Measurements from ENCODE around the gene DCST2. TPM values are rescaled to one million over a fixed set of nuclear protein-coding genes. Genes with fewer than 3 reads are reported as not detected.

Gene DCST2
- polyA plus RNA-seq, 1 donor from 2014 or later: 1.8 TPM

GRCh38 chr1:155010211-155010918 lies 23.2 kb downstream of the DCST2 start:
- no peak overlapping the region for H2AFZ ChIP-seq (ENCODE audit: low read depth, low read length)
- H3F3A ChIP-seq (ENCODE audit: insufficient read depth, low read length, poor library complexity, severe bottlenecking): no peaks in the 10 kb centered on the region
- no peaks in the 10 kb centered on the region for H3K27me3 ChIP-seq (ENCODE audit: insufficient read depth, low read depth, low read length)
- H3K9me2 ChIP-seq (ENCODE audit: insufficient read depth, low read length): no peaks in the 10 kb centered on the region
- H3K9ac ChIP-seq (ENCODE audit: low read length): no peak overlapping the region
- H3K9me3 ChIP-seq (ENCODE audit: low read length): no peaks in the 10 kb centered on the region
- H4K20me1 ChIP-seq (ENCODE audit: insufficient read depth): no peaks in the 10 kb centered on the region
- H3K79me2 ChIP-seq (replicated peaks; ENCODE audit: insufficient read depth, low read length): no peaks in the 10 kb centered on the region
- H3K27ac ChIP-seq (ENCODE audit: low read length): no peak overlapping the region
- H3K36me3 ChIP-seq (ENCODE audit: insufficient read depth, low read length): no peaks in the 10 kb centered on the region
- no peak for TF ChIP-seq POLR2AphosphoS5 (IDR thresholded peaks at IDR 0.05)
- TF ChIP-seq EP300 (conservative IDR thresholded peaks at IDR 0.05; ENCODE audit: poor library complexity, severe bottlenecking): no peak
- TF ChIP-seq TAF1 (IDR thresholded peaks at IDR 0.05; ENCODE audit: low read depth): no peak
- TF ChIP-seq RAD21 (conservative IDR thresholded peaks at IDR 0.05): no peak
- TF ChIP-seq SMC3 (conservative IDR thresholded peaks at IDR 0.05; ENCODE audit: poor library complexity): no peak
- TF ChIP-seq MXI1 (conservative IDR thresholded peaks at IDR 0.05; ENCODE audit: poor library complexity, severe bottlenecking): no peak
- no peak for TF ChIP-seq CTCF (IDR thresholded peaks at IDR 0.05; ENCODE audit: poor library complexity, severe bottlenecking)
- no peak for TF ChIP-seq EZH2 (IDR thresholded peaks at IDR 0.05; ENCODE audit: borderline replicate concordance, insufficient read depth, low read length, poor library complexity, severe bottlenecking)
- no peak for TF ChIP-seq REST (IDR thresholded peaks at IDR 0.05; ENCODE audit: borderline replicate concordance)
- no peak overlapping the region for H3K4me2 ChIP-seq (ENCODE audit: low read length)
- no peak overlapping the region for H3K4me3 ChIP-seq (ENCODE audit: low read length)

GRCh38 chr1:155009742-155010141 lies 23.8 kb downstream of the DCST2 start:
- Histone ChIP-seq H3K9me2 (ENCODE audit: insufficient read depth, low read length) (no peaks in the 10 kb centered on the region), H4K20me1 (ENCODE audit: insufficient read depth) (no peaks in the 10 kb centered on the region), H3K79me2 (replicated peaks; ENCODE audit: insufficient read depth, low read length) (no peaks in the 10 kb centered on the region), H3K9ac (ENCODE audit: low read length) (no peak overlapping the region), H3K9me3 (ENCODE audit: low read length) (no peaks in the 10 kb centered on the region), H2AFZ (ENCODE audit: low read depth, low read length) (no peak overlapping the region), H3K4me3 (ENCODE audit: low read length) (no peak overlapping the region), H3K36me3 (ENCODE audit: insufficient read depth, low read length) (no peaks in the 10 kb centered on the region), H3K27ac (ENCODE audit: low read length) (no peak overlapping the region), H3K4me2 (ENCODE audit: low read length) (no peak overlapping the region), H3K27me3 (ENCODE audit: insufficient read depth, low read depth, low read length) (no peaks in the 10 kb centered on the region), H3F3A (ENCODE audit: insufficient read depth, low read length, poor library complexity, severe bottlenecking) (no peaks in the 10 kb centered on the region)
- TF ChIP-seq RAD21 (conservative IDR thresholded peaks at IDR 0.05) (no peak), POLR2AphosphoS5 (IDR thresholded peaks at IDR 0.05) (no peak), EP300 (conservative IDR thresholded peaks at IDR 0.05; ENCODE audit: poor library complexity, severe bottlenecking) (no peak), CTCF (IDR thresholded peaks at IDR 0.05; ENCODE audit: poor library complexity, severe bottlenecking) (no peak), MXI1 (conservative IDR thresholded peaks at IDR 0.05; ENCODE audit: poor library complexity, severe bottlenecking) (no peak), REST (IDR thresholded peaks at IDR 0.05; ENCODE audit: borderline replicate concordance) (no peak), SMC3 (conservative IDR thresholded peaks at IDR 0.05; ENCODE audit: poor library complexity) (no peak), EZH2 (IDR thresholded peaks at IDR 0.05; ENCODE audit: borderline replicate concordance, insufficient read depth, low read length, poor library complexity, severe bottlenecking) (no peak), TAF1 (IDR thresholded peaks at IDR 0.05; ENCODE audit: low read depth) (no peak)

Data from neural cell (in vitro differentiated cells).